NCI-H2107 (cell line): ENCODE measurements around the gene HEXD.
"Not testable (repeated sequence)": the region's sequence is repeated elsewhere in the genome, so short reads cannot be mapped to it uniquely, and the experiment has no call there.

Source experiments
- DNase-seq: peaks from one replicate; lab custom pipeline; 2025; lab: John Stamatoyannopoulos, UW

Gene HEXD

DNA sequence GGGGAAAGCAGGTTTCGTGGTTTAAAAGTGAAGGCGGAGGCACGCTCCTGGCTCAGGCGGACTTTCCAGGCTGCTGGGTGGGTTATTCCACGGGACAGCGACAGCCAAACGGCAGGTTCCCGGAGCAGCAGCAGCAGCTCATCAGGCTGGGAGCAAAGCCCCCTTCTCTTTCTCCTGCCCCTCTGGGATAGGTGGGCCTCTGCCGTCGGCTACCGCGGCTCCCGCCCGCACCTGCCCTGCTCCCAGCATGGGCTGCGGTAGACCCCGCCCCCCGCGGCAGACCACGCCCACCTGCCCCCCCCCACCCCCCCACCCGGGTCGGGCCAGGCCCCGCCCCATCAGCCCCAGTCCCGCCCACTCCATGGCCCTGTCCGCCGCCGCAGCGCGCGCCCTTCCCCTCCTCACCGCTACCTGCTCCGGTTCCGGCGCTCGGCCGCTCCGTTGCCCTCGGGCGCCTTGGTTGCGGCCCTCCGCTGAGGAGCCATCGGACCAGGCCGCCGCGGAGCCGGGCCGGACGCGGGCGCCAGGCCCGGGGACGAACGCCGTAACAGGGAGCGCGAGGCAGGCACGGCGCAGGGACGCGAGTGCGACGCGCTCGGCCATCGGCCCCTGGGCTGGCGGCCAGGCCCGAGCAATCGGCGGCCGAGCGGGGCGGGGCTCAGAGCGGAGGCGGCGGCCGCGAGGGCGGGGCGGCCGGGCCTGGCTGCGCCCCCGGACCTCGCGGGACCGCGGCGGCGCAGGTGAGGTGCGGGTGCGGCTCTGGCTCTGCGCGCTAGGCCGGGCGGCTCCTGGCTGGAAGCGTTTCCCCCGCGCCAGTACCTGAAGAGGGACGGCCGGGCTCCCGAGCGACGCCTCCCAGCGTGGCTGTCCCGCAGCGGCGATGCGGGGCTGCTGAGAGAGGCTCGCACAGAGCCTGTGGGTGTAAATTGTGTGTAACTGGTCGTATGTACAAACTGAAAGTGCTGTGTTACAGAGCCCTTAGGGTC, at the start of gene HEXD, which contains the start of gene OGFOD3:
TSS of gene HEXD (plus strand) at position 347 of the 986 bp plus-strand sequence. CDS start 1,453 bp downstream, outside the sequence.
TSS of gene OGFOD3 (minus strand) at position 586 of the 986 bp plus-strand sequence. CDS start at position 485, 101 bp downstream.
- DNase-seq: peak; percentile 68

- no peak for DNase-seq
Measured at GRCh38 chr17:82369211-82369610, 48.9 kb upstream of the HEXD start.

DNA sequence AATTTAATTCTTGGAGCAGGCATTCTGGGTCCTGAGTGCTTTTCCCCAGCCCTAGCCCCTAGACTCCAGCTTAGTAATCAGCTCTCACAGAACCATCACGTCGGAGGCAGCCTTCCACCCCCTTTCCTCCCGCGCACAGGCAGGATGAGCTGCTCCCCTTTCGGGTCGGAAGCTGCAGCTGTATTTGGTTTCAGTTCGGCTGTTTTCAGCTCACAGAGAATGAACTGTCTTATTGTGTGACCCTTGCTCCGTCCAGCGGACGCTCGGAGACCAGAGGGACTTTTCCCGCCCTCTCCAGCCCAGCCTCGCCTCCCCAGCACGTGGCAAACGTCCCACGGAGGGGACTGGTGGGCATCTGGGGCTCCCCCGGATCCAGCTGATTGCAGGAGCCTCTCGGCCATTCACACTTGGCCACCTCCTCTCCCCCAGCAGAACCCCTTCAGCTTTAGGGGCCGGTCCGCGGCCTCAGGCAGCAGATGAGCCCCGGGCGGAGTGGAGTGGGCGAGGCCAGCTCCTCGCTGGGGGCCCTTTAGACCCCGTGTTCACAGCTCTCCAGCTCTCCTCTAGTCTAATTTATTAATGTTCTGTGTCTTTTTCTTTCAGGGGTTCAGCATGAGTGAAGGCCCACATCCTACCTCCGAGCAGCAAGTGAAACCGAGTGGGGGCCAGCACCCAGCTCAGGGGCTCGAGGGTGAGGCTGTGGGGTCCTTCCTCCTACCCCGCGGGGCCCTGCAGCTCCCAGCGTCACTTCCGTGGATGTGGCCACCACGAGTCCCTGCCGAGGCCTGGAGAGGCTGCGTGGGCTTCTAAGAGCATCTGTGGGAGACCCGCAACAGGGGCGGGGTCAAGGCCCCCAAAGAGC, 47.4 kb upstream of the HEXD start:
- no peak for DNase-seq

DNA sequence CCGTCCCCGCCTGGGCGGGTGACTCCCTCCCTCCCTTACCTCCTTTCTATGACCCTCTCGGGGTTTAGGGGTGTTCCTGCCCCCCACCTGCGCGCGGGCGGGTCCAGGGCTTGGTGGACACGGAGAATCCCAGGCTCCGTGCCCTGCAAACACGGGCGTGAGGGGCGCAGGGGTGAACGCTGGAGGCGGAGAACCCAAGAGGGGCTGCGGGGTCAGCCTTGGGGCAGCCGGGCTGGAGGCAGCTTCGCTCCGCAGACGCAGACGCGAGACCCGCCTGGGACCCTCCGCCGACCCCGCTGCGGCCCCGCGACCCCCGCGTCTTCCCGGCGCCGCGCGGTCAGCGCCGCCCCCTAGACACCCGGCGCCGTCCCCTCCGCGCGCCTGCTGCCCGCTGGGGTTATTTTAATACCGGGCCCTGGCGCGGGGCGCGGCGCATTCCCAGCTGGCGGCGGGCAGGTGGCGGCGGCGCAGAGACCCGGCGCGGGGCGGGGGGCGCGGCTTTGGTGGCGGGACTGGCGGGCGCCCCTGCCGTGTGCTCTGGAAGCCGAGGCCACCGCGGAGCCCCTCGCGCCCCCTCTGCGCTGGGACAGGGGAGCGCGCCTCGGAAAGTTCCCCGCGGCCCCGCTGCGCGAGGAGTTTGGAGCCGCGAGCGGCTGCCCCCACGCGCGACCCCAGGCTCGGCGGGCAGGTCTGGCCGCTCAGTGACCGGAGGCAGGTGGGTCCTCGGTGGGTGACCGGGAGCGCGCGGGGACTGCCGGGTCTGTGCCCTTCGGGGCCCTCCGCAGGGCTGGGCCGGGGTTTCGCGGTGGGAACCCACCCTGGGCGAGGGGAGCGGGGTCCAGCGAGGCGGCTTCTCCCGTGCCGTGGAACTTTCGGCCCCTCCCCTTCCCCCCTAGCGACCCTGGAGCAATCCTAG, 46.6 kb upstream of the HEXD start, which contains the start of gene UTS2R:
TSS of gene UTS2R (plus strand) at position 433 of the 916 bp plus-strand sequence. CDS start 2,560 bp downstream, outside the sequence.
- DNase-seq: no peak

GRCh38 chr17:82372249-82373071, 45.7 kb upstream of the HEXD start:
- DNase-seq: no peak

- DNase-seq: not testable (repeated sequence)
Measured at GRCh38 chr17:82373072-82373452, 45.1 kb upstream of the HEXD start.

DNA sequence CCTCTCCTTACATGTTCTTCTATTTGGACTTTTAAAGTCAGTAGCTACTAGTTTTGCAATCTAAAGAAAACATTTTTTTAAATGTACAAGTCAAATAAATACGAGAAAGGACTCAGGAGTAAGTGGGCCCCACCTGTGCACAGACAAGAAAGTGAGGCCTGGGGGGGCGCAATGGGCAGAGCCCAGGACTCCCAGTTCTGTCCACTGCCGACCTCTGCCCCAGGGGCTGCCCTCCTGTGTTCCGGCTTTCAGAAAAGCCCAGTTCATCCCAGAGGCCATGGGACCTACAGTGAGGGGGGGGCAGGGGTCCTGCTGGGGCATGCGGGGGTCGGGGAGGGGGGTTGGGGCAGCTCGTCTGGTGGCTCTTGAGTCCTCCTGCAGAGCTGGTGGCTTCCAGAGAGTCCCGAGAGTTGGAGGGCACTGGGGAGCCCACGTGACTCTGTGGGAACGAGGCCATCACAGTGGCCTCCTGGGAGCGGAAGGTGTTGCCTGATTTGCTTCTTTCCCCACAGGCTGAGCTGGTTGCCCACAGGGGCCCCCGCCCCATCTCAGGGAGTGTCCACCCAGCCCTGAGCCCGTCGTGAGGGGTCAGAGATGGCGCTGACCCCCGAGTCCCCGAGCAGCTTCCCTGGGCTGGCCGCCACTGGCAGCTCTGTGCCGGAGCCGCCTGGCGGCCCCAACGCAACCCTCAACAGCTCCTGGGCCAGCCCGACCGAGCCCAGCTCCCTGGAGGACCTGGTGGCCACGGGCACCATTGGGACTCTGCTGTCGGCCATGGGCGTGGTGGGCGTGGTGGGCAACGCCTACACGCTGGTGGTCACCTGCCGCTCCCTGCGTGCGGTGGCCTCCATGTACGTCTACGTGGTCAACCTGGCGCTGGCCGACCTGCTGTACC, 44.2 kb upstream of the HEXD start:
- no peak for DNase-seq

- DNase-seq: no peak
Measured at GRCh38 chr17:82374626-82375331, 43.4 kb upstream of the HEXD start.

DNA sequence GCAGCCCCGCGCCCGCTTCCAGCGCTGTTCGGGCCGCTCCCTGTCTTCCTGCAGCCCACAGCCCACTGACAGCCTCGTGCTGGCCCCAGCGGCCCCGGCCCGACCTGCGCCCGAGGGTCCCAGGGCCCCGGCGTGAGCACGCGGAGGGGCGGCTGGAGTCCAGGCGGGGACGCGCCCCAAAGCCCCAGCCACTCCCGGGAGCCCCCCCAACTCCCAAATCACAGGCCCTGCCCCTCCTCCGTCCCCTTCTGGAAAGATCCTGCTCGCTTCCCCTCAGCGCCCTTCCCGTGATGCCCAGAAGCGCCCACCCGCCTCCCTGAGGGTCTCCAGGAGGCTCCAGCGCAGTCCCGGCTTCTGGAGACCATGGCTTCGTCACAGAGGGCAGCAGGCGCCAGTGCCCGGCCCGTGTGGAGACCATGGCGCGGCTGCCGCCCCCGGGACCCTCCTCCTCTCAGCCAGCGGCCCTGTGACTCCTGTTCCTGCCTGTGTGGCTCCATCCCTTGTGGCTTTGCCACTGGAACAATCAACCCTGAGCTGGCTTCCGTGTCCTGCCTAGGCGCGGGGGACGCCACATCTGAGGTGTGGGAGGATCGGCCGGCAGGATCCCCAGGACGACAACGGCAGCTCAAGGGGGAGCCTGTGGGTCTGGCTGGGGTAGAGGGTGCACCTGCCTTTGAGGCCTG, 42.6 kb upstream of the HEXD start:
- no peak for DNase-seq

- DNase-seq: no peak
Measured at GRCh38 chr17:82376042-82376730, 42.0 kb upstream of the HEXD start.

DNA sequence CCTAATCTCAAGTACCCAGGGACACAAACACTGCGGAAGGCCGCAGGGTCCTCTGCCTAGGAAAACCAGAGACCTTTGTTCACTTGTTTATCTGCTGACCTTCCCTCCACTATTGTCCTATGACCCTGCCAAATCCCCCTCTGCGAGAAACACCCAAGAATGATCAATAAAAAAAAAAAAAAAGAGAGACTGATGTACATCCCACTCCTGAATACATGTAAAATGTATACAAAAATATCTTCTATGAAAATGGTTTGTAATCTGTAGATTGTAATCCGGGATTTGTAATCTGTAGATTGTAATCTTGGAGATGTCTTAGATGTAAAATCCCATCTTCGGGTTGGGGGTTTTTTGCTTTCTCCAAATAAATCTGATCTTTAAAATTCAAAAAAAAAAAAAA, 40.9 kb upstream of the HEXD start:
- not testable (repeated sequence) for DNase-seq

- no peak for DNase-seq
Measured at GRCh38 chr17:82377924-82378740, 40.0 kb upstream of the HEXD start.

DNA sequence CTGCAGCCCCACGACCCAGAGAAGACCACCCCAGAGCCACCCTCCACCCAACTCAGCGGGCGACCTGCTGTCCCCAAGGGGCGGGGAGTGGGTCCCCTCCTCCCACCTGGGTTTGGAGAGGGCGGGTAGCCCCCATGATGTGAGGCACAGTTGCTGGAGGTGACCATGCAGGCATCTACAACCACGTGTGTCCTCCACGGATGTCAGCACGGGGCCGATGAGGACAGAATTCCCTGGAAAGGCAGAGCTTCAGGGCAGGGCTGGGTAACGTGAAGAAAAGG, 39.5 kb upstream of the HEXD start:
- DNase-seq: no peak

DNA sequence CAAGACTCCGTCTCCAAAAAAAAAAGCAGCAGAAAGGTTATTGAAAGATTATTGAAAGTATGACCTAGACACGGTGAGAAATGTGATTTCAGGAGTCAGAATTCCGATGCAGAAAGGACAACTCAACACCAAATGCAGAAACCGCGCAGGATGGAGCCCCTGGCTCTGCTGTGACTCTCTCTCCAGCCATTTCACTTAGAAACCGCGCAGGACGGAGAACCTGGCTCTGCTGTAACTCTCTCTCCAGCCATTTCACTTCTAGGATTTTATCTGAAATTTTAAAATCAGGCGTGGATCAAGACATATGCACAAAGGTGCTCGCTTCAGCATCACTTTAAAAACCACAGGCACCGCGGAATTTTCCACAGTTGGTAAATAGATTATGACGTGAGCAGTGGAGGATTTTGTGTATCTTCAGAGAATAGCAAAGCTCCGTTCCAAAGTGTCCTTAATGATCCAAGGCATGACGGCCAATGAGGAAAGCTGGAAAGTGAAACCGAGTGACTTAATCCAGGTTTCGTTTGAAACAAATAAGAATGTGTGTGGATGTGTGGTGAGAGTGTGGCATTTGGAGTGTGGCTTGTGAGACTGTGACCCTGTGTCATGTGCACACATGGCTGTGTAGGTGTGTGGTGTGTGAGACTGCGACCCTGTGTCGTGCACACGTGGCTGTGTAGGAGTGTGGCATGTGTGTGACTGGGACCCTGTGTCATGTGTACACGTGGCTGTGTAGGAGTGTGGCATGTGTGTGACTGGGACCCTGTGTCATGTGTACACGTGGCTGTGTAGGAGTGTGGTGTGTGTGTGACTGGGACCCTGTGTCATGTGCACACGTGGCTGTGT, 37.1 kb upstream of the HEXD start:
- peak; percentile 66 for DNase-seq

DNA sequence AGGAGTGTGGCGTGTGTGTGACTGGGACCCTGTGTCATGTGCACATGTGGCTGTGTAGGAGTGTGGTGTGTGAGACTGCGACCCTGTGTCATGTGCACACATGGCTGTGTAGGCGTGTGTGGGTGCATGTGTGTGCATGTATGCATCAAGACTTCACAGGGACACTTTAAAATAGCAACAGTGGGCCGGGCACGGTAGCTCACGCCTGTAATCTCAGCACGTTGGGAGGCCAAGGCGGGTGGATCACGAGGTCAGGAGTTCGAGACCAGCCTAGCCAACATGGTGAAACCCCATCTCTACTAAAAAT, 36.5 kb upstream of the HEXD start:
- DNase-seq: not testable (repeated sequence)
